ENCODE measurements around the gene KLHL3. TPM values are rescaled to one million over a fixed set of nuclear protein-coding genes. Genes with fewer than 3 reads are reported as not detected.

The KLHL3 gene
- total and polyA plus RNA-seq, 2 experiments from 2014 or later = 4.9 to 10.8 TPM

- TF ChIP-seq ETS1 (IDR thresholded peaks at IDR 0.05) (no peak), EZH2phosphoT487 (IDR thresholded peaks at IDR 0.05; ENCODE audit: unreplicated experiment) (no peak), CTCF (conservative IDR thresholded peaks at IDR 0.05; ENCODE audit: low read depth in 2 of 2) (no peak), POLR2AphosphoS5 (IDR thresholded peaks at IDR 0.05; ENCODE audit: low read depth) (no peak), ZNF331 (CRISPR knock-in tag; IDR thresholded peaks at IDR 0.05; ENCODE audit: low read depth) (no peak)
Measured at GRCh38 chr5:137648361-137648760, 87.5 kb downstream of the KLHL3 start (continued).

- no peak overlapping the region; the same call in 1 of the 2 replicates for H3K27ac Mint-ChIP-seq
- no peak for DNase-seq (ENCODE audit: low spot score)
- no peaks in the 10 kb centered on the region for H3K9me3 Mint-ChIP-seq
- H3K4me1 ChIP-seq (ENCODE audit: insufficient read depth) = no peaks in the 10 kb centered on the region
- no peaks in the 10 kb centered on the region for H3F3A ChIP-seq (replicated peaks; ENCODE audit: low read depth)
- H4K20me1 ChIP-seq (replicated peaks; ENCODE audit: insufficient read depth) = no peaks in the 10 kb centered on the region
- H3K4me3 ChIP-seq = no peak overlapping the region
- H3K36me3 Mint-ChIP-seq (ENCODE audit: low read depth) = peaks cover 14% of the 10 kb centered on the region; the same call in 2 of the 3 replicates
- ATAC-seq = no peak
- no peak overlapping the region for H3K27ac ChIP-seq (ENCODE audit: low read depth)
- no peak overlapping the region for H2AFZ ChIP-seq
- H3K4me3 Mint-ChIP-seq = no peak overlapping the region
- H3K4me2 ChIP-seq = no peak overlapping the region
- no peaks in the 10 kb centered on the region for H3K27me3 ChIP-seq (ENCODE audit: insufficient read depth)
- no peaks in the 10 kb centered on the region; the same call in 1 of the 2 replicates for H3K36me3 ChIP-seq (ENCODE audit: insufficient read depth)
- no peaks in the 10 kb centered on the region for H3K4me1 Mint-ChIP-seq
- peaks cover 2% of the 10 kb centered on the region for H3K27me3 Mint-ChIP-seq (ENCODE audit: insufficient read depth, low read depth, poor library complexity)
- H3K9me2 ChIP-seq (ENCODE audit: insufficient read depth) = no peaks in the 10 kb centered on the region
- no peaks in the 10 kb centered on the region for H3K79me2 ChIP-seq (replicated peaks; ENCODE audit: insufficient read depth)
- TF ChIP-seq ZNF114 (CRISPR knock-in tag; IDR thresholded peaks at IDR 0.05) (no peak), JUNB (IDR thresholded peaks at IDR 0.05; ENCODE audit: unreplicated experiment) (no peak), POLR2AphosphoS5 (IDR thresholded peaks at IDR 0.05; ENCODE audit: low read depth) (no peak), CREB1 (CRISPR knock-in tag; IDR thresholded peaks at IDR 0.05; ENCODE audit: low read depth) (no peak), ZNF462 (CRISPR knock-in tag; IDR thresholded peaks at IDR 0.05) (no peak), CTCF (conservative IDR thresholded peaks at IDR 0.05; ENCODE audit: low read depth in 2 of 2) (no peak)
- TF ChIP-seq, protein P1, sequence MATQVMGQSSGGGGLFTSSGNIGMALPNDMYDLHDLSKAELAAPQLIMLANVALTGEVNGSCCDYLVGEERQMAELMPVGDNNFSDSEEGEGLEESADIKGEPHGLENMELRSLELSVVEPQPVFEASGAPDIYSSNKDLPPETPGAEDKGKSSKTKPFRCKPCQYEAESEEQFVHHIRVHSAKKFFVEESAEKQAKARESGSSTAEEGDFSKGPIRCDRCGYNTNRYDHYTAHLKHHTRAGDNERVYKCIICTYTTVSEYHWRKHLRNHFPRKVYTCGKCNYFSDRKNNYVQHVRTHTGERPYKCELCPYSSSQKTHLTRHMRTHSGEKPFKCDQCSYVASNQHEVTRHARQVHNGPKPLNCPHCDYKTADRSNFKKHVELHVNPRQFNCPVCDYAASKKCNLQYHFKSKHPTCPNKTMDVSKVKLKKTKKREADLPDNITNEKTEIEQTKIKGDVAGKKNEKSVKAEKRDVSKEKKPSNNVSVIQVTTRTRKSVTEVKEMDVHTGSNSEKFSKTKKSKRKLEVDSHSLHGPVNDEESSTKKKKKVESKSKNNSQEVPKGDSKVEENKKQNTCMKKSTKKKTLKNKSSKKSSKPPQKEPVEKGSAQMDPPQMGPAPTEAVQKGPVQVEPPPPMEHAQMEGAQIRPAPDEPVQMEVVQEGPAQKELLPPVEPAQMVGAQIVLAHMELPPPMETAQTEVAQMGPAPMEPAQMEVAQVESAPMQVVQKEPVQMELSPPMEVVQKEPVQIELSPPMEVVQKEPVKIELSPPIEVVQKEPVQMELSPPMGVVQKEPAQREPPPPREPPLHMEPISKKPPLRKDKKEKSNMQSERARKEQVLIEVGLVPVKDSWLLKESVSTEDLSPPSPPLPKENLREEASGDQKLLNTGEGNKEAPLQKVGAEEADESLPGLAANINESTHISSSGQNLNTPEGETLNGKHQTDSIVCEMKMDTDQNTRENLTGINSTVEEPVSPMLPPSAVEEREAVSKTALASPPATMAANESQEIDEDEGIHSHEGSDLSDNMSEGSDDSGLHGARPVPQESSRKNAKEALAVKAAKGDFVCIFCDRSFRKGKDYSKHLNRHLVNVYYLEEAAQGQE (IDR thresholded peaks at IDR 0.05; ENCODE audit: unreplicated experiment) = no peak
Measured at GRCh38 chr5:137647401-137647800, 88.5 kb downstream of the KLHL3 start.

Data from GM23338 (cell line).